ENCODE data around the gene TBCB. TPM values are rescaled to one million over a fixed set of nuclear protein-coding genes. Genes with fewer than 3 reads are reported as not detected.
A peak's percentile ranks its signal among the peaks of the same experiment; 100 is the strongest.
"Not testable (repeated sequence)": the region's sequence is repeated elsewhere in the genome, so short reads cannot be mapped to it uniquely, and the experiment has no call there.

TBCB gene
- total RNA-seq, 1 donor from 2014 or later: 57.9 TPM

DNA sequence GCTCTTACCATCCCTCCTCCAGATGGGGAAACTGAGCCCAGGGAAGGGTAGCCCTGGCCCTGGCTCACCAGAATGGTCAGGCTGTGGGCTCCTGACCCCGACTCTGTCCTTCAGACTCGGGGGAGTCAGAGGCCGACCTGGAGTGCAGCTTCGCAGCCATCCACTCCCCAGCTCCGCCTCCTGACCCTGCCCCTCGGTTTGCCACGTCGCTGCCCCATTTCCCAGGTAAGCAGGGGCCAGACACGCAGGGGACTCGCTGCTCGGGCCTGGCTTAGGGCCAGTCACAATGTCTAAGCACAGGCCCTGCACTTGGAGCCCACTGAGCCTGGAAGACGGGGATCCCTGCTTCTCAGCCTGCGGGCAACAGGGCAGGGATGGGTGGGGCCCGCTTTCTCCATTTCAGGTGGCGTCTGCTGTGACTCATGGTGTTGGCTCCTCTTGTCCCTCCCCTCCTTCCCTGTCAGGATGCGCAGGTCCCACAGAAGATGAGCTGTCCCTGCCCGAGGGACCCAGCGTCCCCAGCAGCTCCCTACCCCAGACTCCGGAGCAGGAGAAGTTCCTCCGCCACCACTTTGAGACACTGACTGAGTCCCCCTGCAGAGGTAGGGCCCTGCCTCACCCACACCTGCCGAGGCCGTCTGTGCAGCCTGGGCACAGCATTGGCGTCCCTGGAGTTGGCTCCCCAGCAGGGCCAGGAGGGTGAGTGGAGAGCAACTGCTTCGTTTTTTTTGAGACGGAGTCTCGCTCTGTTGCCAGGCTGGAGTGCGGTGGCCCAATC, 13.5 kb upstream of the TBCB start:
- DNase-seq: no peak

DNA sequence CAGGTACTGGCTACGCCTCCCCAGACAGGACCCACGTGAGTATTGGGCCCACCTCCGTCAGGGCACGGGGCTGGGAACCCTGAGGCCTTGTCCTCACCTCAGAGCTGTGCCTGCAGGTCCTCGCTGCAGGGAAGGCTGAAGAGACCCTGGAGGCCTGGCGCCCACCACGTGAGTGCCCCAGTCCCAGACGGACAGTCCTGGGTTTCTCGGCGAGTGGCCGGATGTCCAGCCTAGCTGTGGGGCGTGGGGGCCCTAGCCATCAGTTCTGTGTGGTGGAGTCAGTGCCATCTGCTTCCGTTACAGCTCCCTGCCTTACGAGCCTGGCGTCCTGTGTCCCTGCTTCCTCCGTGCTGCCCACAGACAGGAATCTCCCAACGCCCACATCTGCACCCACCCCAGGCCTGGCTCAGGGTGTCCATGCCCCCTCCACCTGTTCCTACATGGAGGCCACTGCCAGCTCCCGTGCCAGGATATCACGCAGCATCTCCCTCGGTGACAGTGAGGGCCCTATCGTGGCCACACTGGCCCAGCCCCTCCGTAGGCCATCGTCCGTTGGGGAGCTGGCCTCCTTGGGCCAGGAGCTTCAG, 12.1 kb upstream of the TBCB start:
- no peak for DNase-seq

DNA sequence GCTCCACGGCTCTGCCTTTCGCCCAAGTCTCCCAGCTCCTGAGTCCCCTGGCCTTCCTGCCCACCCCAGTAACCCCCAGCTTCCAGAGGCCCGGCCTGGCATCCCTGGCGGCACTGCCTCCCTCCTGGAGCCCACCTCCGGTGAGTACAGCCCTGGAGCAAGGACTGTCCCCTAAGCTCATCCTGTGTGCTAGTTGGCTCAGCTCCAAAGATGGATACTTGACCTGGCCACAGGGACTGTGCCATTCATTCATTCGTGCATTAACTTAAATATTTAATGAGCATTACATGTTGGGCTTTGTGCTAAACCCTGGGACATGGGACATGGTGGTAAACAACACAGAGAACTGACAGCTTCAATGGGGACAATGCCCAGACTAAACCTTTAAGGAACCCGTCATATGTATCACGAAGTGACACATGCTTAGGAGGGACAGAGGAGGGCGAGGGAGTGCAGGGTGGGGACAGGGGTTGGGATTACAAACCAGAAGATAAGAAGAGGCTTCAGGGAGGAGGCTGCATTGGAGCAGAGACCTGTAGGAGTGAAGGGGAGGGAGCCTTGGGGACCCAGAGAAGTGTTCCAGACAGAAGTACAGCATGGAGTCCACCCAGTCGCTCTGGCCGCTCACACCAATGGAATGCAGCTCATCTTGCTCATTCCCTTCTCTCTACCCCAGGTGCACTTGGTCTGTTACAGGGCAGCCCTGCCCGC, 11.3 kb upstream of the TBCB start:
- DNase-seq: no peak

DNA sequence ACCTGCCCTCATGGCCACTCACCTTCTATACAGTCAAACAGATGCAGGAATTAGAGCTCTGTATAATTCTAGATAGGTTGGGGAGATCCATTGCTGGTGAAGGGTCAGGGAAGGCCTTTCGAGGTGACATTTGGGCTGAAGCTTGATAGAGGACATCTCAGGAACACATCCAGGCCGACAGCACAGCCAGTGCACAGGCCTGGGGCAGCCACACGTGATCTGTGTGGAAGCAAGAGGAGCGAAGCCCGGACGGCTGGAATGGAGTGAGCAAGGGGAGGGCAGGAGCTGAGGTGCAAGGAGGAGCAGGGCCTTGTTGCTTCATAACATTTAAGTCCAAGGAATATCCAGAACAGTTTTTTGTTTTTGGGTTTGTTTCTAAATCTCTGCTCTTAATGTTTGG, 8.8 kb upstream of the TBCB start:
- DNase-seq: no peak

DNA sequence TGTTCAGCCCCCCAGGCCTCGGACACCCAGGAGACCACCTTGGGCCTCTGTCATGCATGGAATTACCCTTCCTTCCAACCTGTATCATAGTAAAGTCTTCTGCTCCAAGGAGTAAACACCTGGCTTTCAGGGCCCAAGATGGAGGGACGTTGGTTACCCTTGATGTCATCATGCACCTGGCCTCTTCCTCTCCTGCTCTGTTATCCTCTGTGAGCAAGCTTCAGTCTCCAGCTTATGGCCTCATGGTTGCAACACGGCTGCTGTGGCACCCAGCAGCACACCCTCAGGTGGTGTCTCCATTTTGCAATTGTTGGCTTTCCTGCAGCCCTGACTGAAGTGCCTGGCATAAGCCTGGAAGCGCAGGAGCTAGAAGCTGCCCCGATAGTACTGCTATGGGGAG, 8.3 kb upstream of the TBCB start:
- no peak for DNase-seq

DNA sequence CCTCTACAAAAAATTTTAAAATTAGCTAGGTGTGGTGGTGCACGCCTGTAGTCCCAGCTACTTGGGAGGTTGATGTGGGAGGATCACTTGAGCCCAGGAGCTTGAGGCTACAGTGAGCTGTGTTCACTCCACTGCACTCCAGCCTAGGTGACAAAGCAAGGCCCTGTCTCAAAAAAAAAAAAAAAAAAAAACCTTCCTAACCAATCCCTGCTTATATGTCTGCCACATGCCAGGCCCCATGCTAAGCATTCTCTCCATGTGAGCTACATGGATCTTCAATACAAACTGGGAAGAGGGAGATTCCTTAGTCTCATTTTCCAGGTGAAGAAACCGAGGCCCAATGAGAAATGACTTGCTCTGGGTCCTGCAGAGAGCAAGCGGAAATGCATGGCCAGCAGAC, 6.6 kb upstream of the TBCB start:
- DNase-seq: no peak

DNA sequence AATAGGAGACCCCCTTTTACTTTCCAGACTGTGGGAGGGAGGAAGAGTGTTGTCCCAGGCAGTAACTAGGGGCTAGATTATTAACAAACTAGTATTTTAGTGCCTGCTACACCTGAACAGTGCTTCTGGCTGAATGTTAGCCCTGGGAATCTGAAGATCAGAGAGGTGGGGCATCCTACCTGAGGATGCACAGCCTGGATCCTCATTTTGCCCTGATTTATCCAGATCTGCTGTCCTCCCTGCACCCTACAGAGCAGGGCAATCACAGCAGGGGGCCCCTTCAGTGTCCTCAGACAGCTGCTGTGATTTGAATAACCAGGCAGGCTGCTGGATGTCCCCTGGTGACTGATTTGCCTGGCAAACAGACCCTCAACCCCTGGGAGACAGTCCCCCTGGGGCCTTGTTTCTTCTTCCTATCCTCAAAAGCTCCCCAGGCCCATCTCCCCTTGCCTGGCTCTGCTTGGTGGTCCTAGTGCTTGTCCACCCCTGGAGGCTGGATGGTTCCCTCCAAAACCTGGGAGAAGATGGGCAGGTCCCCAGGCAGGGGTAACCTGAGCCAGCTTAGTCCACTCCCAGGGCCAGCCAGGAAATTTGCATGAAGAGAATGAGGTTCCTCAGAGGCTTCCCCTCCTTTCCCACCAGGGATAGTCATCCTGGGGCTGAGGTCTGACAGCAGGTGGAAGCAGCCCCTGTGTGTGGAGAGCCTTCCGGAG, 4.6 kb upstream of the TBCB start, which contains the start of gene OVOL3:
Gene OVOL3 (plus strand): TSS at position 657 of the 713 bp plus-strand sequence. CDS start 60 bp downstream, outside the sequence.
- DNase-seq: no peak

DNA sequence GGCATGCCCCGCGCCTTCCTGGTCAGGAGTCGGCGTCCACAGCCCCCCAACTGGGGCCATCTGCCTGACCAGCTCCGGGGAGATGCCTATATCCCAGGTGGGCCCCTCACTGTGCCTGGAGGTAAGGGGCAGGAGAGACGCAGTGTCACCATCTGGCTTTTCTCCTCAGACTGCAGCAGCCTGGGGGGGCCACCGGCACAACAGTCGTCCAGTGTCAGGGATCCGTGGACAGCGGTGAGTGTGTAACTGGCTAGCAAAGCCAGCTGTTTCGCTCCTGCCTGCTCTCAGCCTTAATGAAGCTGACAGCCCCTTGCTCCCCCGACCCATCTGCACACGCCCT, 4.1 kb upstream of the TBCB start:
- no peak for DNase-seq

DNA sequence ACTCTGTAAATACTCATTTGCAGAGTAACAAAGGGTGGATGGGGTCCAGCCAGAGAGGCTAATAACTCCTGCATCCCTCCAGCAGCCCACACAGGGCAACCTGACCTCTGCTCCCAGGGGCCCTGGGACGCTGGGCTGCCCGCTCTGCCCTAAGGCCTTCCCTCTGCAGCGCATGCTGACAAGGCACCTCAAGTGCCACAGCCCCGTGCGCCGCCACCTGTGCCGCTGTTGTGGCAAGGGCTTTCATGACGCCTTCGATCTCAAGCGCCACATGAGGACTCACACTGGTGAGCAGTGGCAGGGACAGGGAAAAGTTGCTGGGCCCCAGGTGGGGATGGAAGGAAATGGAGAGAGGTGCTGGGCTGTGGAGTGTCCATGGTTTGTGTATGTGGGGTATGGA, 2.6 kb upstream of the TBCB start:
- DNase-seq: no peak

DNA sequence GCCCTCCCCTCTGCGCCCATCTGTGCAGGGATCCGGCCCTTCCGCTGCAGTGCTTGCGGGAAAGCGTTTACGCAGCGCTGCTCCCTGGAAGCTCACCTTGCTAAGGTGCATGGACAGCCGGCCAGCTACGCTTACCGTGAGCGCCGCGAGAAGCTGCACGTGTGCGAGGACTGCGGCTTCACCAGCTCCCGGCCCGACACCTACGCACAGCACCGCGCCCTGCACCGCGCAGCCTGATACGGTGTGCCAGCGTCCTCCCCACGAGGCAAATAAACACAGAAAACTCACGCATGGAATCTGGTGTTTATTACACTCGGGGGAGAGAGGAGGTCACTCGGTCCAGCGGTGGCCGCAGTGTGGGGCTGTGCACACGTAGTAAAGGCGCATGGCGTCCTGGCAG, 1.8 kb upstream of the TBCB start:
- no peak for DNase-seq

DNA sequence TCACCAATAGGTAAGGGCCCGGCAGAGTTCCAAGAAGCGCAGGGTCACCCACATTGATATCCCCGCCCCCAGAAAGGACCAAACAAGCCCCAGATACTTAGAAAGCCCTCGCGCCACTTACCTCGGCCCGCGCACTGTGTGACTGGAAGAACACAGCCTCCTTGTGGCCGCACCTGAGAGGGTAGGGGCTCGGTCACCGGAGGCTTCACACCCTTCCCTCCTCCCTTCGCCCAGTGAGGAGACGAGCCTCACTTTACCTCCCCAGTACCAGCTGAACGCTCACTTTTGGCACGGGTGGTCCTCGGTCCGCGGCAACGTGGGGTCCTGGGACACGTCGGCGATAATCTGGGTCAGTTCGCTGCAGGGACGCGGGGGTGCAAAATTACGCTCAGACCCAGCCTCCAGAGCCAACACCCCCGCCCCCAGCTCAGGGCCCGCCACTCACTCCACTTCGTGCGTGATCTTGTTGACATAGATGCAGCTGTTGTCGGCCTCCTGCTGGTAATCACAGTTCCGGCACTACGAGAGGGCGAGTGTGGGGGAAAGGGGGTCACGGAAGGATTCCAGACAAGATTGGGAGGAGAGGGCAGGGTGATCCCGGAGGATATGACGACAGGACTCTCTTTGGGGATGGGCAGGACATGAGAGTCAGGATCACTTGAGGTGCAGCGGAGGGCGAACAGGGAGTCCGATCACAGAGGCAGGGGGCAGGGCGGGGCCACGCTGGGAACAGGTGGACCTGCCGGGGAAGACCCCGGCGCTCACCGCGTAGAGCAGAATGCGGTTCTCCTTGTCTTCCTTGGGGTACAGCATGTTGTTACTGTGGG, 1.2 kb upstream of the TBCB start:
- DNase-seq: no peak

DNA sequence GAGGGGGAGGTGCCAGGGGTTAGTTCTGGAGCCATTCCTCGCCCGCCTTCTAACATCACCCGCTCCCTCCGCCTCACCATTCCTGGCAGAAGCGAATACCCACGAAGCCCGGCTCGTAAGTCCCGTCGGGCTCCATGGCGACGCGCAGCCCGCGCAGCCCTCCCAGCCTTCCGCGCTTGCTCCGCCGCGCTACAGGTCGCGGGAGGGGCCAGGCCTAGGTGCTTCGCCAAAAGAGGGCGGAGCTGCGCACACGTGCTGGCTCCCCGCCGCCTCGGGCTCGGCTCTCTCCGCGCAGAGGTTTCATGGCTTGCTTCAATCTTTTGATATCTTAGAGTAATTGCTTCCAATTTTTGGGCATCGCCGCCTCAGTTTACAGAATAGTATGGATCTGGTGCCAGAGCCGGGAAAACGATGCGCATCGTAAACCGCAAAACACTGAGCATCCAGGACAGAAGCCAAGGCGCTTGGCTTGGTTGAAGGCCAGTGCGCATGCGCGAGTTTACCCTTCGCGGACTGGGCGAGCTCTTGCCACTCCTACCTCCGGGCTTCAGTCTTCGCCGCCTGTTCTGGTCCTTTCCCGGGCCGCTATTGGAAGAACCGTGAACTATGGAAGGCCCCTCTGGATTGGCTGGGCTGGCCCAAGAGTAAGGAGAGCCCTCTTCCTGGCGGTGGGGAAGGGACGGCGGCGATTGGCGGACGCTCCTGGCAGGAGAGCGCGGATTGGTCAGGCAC, 381 bp upstream of the TBCB start, which contains the start of gene POLR2I:
Gene POLR2I (minus strand): TSS at position 155 of the 732 bp plus-strand sequence. CDS start 19 bp downstream, at position 136.
- DNase-seq: peak; percentile 100

DNA sequence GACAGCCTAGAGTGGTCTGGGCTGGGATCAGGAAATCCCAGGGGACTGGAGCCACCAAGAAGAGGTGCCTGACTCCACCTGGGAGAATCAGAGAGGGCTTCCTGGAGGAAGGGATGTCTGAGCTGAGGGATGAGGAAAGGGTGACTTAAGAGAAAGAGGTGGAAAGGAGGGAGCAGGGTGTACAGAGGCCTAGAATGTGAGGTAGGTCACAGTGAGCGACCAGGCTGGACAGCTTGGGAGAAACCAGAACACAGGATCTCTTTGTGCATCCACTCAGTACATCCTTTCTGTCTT, 1.0 kb downstream of the TBCB start:
- no peak for DNase-seq

DNA sequence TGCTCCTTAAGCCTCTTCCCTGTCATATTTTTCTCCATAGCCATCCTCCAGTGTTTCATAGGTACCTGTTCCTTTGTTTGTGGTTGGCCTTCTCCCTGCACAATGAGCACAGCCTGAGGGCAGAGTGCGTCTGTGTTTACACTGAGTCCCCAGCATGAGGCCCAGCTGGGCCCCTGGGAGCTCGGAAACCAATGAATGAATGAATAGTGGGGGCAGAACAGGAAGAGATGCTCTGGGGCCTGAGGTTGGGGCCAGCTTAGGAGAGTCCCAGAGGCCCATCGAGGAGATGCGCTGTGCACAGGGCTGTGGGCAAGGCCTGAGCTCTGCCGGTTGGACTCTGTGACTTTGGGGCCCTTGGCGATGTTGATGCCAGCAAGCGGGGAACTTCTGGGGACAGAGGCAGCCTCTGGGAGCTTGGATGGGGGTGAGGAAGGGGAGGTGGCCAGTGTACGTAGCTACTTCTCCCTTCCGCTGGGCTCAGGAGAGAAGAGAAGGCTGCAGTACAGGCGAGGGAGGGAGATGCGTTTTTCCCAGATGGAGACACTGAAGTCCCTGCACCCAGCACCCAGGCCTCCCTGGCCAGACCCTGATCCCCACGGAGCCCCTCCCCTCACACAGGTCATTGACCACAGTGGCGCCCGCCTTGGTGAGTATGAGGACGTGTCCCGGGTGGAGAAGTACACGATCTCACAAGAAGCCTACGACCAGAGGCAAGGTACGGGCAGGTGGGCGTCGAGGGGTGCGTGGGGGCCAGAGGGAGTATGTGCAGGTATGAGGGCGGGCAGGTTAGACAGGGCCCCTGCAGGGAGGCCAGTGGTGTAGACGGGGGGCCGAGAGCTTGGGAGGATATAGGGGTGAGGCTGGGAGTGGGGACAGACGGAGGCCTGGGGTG, 5.1 kb downstream of the TBCB start:
- no peak for DNase-seq

DNA sequence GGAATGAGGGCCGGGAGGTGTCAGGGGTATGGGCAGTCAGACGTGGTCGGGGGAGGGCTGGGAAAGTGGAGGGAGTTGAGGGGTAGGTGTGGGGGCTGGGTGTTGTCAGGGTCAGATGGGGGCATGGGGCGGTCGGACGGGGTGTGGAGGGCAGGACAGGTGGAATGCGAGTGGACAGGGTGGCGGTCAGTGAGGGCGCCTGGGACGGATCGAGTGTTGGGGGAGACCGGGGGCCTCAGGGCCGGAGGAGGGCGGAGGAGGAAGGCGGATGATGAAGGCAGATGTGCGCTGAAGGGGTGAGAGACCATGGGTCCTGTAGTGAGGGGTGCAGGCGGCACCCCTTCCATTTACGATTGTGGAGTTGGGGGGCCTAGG, 5.7 kb downstream of the TBCB start:
- no peak for DNase-seq

DNA sequence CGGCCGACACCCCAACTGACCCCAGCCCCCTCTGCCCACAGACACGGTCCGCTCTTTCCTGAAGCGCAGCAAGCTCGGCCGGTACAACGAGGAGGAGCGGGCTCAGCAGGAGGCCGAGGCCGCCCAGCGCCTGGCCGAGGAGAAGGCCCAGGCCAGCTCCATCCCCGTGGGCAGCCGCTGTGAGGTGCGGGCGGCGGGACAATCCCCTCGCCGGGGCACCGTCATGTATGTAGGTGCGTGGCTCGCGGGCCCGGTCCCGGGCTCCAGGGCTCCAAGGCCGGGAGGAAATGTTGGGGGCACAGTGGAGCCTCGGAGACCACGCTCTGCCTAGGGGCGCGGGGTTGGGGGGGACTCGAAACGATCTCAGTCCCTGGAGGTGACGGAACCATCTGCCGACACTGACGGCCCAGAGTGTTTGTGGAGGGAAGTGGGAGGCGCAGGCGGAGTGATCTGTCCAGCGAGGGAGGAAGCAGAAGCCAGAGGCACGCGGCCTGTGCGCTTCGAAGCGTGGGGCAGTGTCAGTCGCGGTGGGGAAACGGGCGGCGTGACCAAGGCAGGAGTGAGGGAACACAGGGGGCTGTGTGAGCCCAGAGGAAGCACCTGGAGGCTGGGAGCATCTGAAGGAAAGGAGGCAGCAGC, 6.3 kb downstream of the TBCB start:
- DNase-seq: no peak

DNA sequence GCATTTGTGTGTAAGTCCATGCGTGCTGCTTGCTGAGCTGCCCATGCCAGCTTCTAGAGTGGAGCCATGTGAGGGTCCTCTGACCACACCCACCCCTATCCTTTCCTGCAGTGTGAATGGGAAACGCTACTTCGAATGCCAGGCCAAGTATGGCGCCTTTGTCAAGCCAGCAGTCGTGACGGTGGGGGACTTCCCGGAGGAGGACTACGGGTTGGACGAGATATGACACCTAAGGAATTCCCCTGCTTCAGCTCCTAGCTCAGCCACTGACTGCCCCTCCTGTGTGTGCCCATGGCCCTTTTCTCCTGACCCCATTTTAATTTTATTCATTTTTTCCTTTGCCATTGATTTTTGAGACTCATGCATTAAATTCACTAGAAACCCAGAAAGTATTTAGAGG, 10.3 kb downstream of the TBCB start:
- no peak for DNase-seq

DNA sequence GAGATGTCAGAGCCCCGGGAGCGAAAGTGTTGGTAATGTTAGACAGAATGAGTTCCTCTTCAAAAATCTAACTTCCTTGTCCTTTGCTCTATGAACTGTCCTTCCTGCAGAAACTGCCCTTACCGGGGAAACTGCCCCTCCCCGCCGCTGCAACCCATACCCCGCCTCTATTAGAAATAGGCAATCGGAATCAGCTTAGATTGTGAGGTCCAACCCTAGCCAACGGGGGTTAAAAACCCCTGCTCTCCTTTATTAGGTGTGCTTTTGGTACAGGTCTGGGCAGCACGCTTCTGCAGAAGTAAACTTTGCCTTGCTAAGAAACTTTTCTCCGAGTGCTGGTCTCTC, 13.1 kb downstream of the TBCB start:
- DNase-seq: no peak

DNA sequence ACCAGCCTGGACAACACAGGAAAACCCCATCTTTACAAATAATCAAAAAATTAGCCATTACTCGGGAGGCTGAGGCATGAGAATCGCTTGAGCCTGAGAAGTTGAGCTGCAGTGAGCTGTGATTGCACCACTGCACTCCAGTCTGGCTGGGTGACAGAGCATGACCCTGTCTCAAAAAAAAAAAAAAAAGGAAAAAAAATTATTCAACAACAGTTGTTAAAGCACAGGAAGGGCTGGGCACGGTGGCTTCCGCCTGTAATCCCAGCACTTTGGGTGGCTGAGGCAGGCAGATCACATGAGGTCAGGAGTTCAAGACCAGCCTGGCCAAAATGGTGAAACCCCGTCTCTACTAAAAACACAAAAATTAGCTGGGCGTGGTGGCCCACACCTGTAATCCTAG, 16.0 kb downstream of the TBCB start:
- not testable (repeated sequence) for DNase-seq

DNA sequence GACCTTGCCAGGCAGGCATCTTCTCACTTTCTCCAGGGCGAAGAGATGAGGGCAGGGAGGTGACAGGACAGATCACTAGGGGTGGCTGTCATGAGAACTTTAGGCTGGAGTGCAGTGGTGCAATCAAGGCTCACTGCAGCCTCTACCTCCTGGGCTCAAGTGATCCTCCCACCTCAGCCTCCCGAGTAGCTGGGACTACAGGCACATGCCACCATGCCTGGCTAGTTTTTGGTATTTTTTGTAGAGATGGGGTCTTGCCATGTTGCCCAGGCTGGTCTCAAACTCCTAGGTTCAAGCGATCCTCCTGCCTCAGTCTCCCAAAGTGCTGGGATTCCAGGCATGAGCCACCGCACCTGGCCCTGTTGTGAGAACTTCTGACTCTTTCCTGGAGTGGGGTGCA, 19.6 kb downstream of the TBCB start:
- DNase-seq: not testable (repeated sequence)

Measured in skin of body (tissue), 2 donors.